Suprapubic skin (tissue), 4 donors: Measurements from ENCODE around the gene TWSG1.

Experiments used
- EP300 ChIP-seq: sonication (generic); formaldehyde crosslinking; IDR thresholded peaks from one replicate; pipeline ENCODE4 v1.6.1; 2017; ENCODE audit warnings: antibody characterized with exemption
- POLR2A ChIP-seq, 2 donors: fragments of 450-650 bp; IDR thresholded peaks; one replicate each; pipeline ENCODE4 v1.6.1; 2017; ENCODE audit warnings: antibody characterized with exemption in 2 of 2, mild to moderate bottlenecking in 2 of 2, moderate library complexity in 2 of 2
- POLR2AphosphoS5 ChIP-seq, 3 donors: sonication (generic); formaldehyde crosslinking; IDR thresholded peaks; one replicate each; pipeline ENCODE4 v1.6.1; 2017; ENCODE audit warnings: antibody characterized with exemption in 3 of 3
- TF ChIP-seq, protein P1 (sequence below), 2 donors: fragments of 200-600 bp in 1 of 2; fragments of 450-650 bp in 1 of 2; sonication (generic) in 1 of 2; IDR thresholded peaks; one replicate each; pipeline ENCODE4 v1.5.1; 2016 to 2019; ENCODE audit warnings: antibody characterized with exemption in 2 of 2, mild to moderate bottlenecking in 1 of 2, moderate library complexity in 1 of 2

DNA sequence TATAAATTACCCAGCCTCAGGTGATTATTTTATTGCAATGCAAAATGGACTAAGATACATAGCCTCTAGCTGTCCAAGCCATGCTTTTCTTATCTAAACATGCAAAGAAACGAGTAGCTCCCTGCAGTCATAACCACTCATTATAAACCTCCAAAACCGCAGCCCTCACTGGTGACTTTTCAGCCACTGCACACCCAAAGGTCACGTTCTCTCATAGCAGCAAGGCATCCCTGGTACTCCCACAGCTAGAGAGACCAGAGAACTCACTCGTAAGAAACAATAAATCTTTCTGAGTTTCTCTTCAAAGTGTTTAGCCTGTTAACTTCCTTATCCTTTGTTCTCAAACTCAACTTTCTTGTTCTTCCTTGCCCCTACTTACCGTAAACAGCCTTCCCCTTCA is 112.3 kb downstream of the TWSG1 start:
- TF ChIP-seq POLR2AphosphoS5 (IDR thresholded peaks at IDR 0.05) (no peak), EP300 (no peak), POLR2A (IDR thresholded peaks at IDR 0.05) (no peak)
- TF ChIP-seq, protein P1, sequence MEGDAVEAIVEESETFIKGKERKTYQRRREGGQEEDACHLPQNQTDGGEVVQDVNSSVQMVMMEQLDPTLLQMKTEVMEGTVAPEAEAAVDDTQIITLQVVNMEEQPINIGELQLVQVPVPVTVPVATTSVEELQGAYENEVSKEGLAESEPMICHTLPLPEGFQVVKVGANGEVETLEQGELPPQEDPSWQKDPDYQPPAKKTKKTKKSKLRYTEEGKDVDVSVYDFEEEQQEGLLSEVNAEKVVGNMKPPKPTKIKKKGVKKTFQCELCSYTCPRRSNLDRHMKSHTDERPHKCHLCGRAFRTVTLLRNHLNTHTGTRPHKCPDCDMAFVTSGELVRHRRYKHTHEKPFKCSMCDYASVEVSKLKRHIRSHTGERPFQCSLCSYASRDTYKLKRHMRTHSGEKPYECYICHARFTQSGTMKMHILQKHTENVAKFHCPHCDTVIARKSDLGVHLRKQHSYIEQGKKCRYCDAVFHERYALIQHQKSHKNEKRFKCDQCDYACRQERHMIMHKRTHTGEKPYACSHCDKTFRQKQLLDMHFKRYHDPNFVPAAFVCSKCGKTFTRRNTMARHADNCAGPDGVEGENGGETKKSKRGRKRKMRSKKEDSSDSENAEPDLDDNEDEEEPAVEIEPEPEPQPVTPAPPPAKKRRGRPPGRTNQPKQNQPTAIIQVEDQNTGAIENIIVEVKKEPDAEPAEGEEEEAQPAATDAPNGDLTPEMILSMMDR (IDR thresholded peaks at IDR 0.05) = no peak
